SK-N-SH (cell line): ENCODE results near the gene RITA1. TPM values are rescaled to one million over a fixed set of nuclear protein-coding genes. Genes with fewer than 3 reads are reported as not detected.

Source experiments
- CTCF ChIA-PET: fragments of 300-600, 350-600 bp; formaldehyde crosslinking; extraction: SDS; loops from one replicate; lab custom pipeline; 2021; lab: Yijun Ruan, JAX
- POLR2A ChIA-PET: fragments of 350-600 bp; sonication (Branson Sonifier 250); formaldehyde crosslinking; extraction: SDS; loops from one replicate; lab custom pipeline; 2020; ENCODE audit warnings: antibody characterized with exemption, inconsistent platforms; lab: Yijun Ruan, JAX
- DNase-seq: peaks from one replicate; pipeline ENCODE4 v3.0.0; 2012
- H2AFZ ChIP-seq: fragments of 200-600 bp; sonication (generic); 2 replicates; pipeline ENCODE4 v1.8.1; 2016; ENCODE audit warnings: antibody characterized with exemption, mild to moderate bottlenecking, low read depth
- H3F3A ChIP-seq: fragments of 200-600 bp; sonication (generic); replicated peaks from 2 replicates; pipeline ENCODE3; 2016; ENCODE audit warnings: antibody characterized with exemption, mild to moderate bottlenecking; ENCODE audit not compliant: insufficient read depth
- H3K27ac ChIP-seq, 2 experiments: fragments of 200-500 bp in 1 of 2; fragments of 200-600 bp in 1 of 2; sonication (Bioruptor generic) in 1 of 2; sonication (generic), shearing (Covaris generic) in 1 of 2; 2 replicates each; pipeline versions ENCODE4 v1.5.1 to v1.6.1; 2014 to 2016; ENCODE audit warnings: low read depth in 2 of 2, inconsistent platforms in 1 of 2, low read length in 1 of 2, mild to moderate bottlenecking in 1 of 2, mixed read lengths in 1 of 2
- H3K27me3 ChIP-seq: fragments of 200-600 bp; sonication (generic), shearing (Covaris generic); 2 replicates; pipeline ENCODE4 v1.6.1; 2016; ENCODE audit warnings: mixed run types; ENCODE audit not compliant: insufficient read depth
- H3K36me3 ChIP-seq, 2 experiments: fragments of 200-500 bp in 1 of 2; fragments of 200-600 bp in 1 of 2; sonication (Bioruptor generic) in 1 of 2; sonication (generic) in 1 of 2; replicated peaks in 1 of 2; 2 replicates each; pipeline versions ENCODE3 to v1.5.1; 2014 to 2016; ENCODE audit warnings: low read length in 1 of 2, mild to moderate bottlenecking in 1 of 2; ENCODE audit not compliant: insufficient read depth in 2 of 2, control insufficient read depth in 1 of 2
- H3K4me1 ChIP-seq, 2 experiments: fragments of 200-500 bp in 1 of 2; fragments of 200-600 bp in 1 of 2; sonication (Bioruptor generic) in 1 of 2; sonication (generic), shearing (Covaris generic) in 1 of 2; 2 replicates each; pipeline versions ENCODE4 v1.5.1 to v1.6.1; 2014 to 2016; ENCODE audit warnings: low read depth in 1 of 2, low read length in 1 of 2, mixed run types in 1 of 2; ENCODE audit not compliant: insufficient read depth in 2 of 2, control insufficient read depth in 1 of 2
- H3K4me2 ChIP-seq: fragments of 200-600 bp; sonication (generic), shearing (Covaris generic); 2 replicates; pipeline ENCODE4 v1.6.1; 2017; ENCODE audit warnings: mixed run types
- H3K4me3 ChIP-seq, 2 experiments: fragments of 200-500 bp in 1 of 2; fragments of 200-600 bp in 1 of 2; sonication (Bioruptor generic) in 1 of 2; sonication (generic), shearing (Covaris generic) in 1 of 2; 2 replicates each; pipeline versions ENCODE4 v1.5.1 to v1.8.1; 2014 to 2016; ENCODE audit warnings: low read depth in 2 of 2, inconsistent platforms in 1 of 2, low read length in 1 of 2, mild to moderate bottlenecking in 1 of 2, mixed read lengths in 1 of 2, moderate library complexity in 1 of 2
- H3K79me2 ChIP-seq: fragments of 200-600 bp; sonication (generic); 2 replicates; pipeline ENCODE4 v1.8.1; 2017; ENCODE audit warnings: mild to moderate bottlenecking; ENCODE audit not compliant: insufficient read depth
- H3K9ac ChIP-seq: fragments of 200-600 bp; sonication (generic); 2 replicates; pipeline ENCODE4 v1.6.1; 2017; ENCODE audit warnings: mixed run types
- H3K9me2 ChIP-seq: fragments of 200-600 bp; sonication (generic); 2 replicates; pipeline ENCODE4 v1.6.1; 2017; ENCODE audit warnings: mixed run types
- H3K9me3 ChIP-seq: fragments of 200-600 bp; sonication (generic); 2 replicates; pipeline ENCODE4 v1.6.1; 2017; ENCODE audit warnings: mixed run types, mild to moderate bottlenecking, moderate library complexity
- H4K20me1 ChIP-seq: fragments of 200-600 bp; sonication (generic); 2 replicates; pipeline ENCODE4 v1.6.1; 2017; ENCODE audit warnings: mild to moderate bottlenecking, mixed run types; ENCODE audit not compliant: insufficient read depth
- FOXJ3 ChIP-seq: sonication (generic); formaldehyde crosslinking; IDR thresholded peaks from 2 replicates; pipeline ENCODE4 v1.5.1; 2020; ENCODE audit warnings: mild to moderate bottlenecking, missing genetic modification reagents
- MEF2A ChIP-seq: IDR thresholded peaks from 2 replicates; pipeline ENCODE4 v1.4.0; 2012; ENCODE audit warnings: low read depth, borderline replicate concordance
- MXI1 ChIP-seq: IDR thresholded peaks from 2 replicates; pipeline ENCODE4 v1.6.1; 2012; ENCODE audit warnings: mild to moderate bottlenecking, low read depth, low read length, improper control_type of control experiment
- NRF1 ChIP-seq: IDR thresholded peaks from 2 replicates; pipeline ENCODE4 v1.6.1; 2012; ENCODE audit warnings: low read depth, mild to moderate bottlenecking, low read length
- POLR2AphosphoS5 ChIP-seq: IDR thresholded peaks from 2 replicates; pipeline ENCODE4 v1.6.1; 2012; ENCODE audit warnings: low read depth, low read length
- RFX5 ChIP-seq: IDR thresholded peaks from 2 replicates; pipeline ENCODE4 v1.6.1; 2012; ENCODE audit warnings: mild to moderate bottlenecking, improper control_type of control experiment, low read length
- TCF12 ChIP-seq: IDR thresholded peaks from 2 replicates; pipeline ENCODE4 v1.4.0; 2012
- YY1 ChIP-seq: IDR thresholded peaks from 2 replicates; pipeline ENCODE4 v1.4.0; 2012; ENCODE audit warnings: low read depth, mild to moderate bottlenecking
- ZBTB33 ChIP-seq: IDR thresholded peaks from 2 replicates; pipeline ENCODE4 v1.4.0; 2012; ENCODE audit warnings: low read depth, borderline replicate concordance
- WGBS: methylation state at CpG from one replicate; pipeline ENCODE4 v1.1.6; 2017; ENCODE audit warnings: low lambda C conversion rate; 5-methylcytosine and 5-hydroxymethylcytosine counted together
- polyA plus RNA-seq, 3 experiments: library from polyadenylated mRNA; depleted of rRNA; stranded (reverse); fragments of >200 nt; gene quantifications; 2 replicates each; pipeline ENCODE4 v1.2.3, GENCODE V29; 2012
- TF ChIP-seq, protein P1 (sequence below): fragments of 150-350 bp; IDR thresholded peaks from 2 replicates; pipeline ENCODE4 v1.6.1; 2016; ENCODE audit warnings: mild to moderate bottlenecking, low read depth, low read length
- TF ChIP-seq, protein P2 (sequence below): IDR thresholded peaks from 2 replicates; pipeline ENCODE4 v1.4.0; 2012; ENCODE audit warnings: low read depth
- TF ChIP-seq, protein P3 (sequence below): fragments of 200-600 bp; sonication (generic); IDR thresholded peaks from 2 replicates; pipeline ENCODE4 v1.6.1; 2017; ENCODE audit warnings: antibody characterized with exemption, mild to moderate bottlenecking, moderate library complexity

RITA1 gene
- polyA plus RNA-seq, 1 of the 3 experiments (the other 2 are of a cell fraction): 21.1 TPM

DNA sequence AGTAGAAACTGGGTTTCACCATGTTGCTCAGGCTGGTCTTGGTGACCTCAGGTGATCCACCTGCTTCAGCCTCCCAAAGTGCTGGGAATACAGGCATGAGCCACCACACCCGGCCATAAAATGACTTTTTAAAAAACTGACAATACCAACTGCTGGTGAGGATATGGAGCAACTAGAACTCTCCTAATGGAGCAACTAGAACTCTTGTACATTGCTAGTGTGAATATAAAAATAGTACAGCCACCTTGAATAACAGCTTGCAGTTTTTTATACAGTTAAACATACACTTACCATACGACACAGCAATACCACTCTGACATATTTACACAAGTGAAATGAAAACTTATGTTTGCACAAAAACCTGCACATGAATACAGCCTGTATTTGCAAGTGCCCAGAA, 38.5 kb upstream of the RITA1 start:
- TF ChIP-seq, protein P1, sequence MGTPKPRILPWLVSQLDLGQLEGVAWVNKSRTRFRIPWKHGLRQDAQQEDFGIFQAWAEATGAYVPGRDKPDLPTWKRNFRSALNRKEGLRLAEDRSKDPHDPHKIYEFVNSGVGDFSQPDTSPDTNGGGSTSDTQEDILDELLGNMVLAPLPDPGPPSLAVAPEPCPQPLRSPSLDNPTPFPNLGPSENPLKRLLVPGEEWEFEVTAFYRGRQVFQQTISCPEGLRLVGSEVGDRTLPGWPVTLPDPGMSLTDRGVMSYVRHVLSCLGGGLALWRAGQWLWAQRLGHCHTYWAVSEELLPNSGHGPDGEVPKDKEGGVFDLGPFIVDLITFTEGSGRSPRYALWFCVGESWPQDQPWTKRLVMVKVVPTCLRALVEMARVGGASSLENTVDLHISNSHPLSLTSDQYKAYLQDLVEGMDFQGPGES: no peak
- TF ChIP-seq MEF2A: no peak
- no peak for TF ChIP-seq NRF1
- TF ChIP-seq YY1: no peak
- TF ChIP-seq, protein P2, sequence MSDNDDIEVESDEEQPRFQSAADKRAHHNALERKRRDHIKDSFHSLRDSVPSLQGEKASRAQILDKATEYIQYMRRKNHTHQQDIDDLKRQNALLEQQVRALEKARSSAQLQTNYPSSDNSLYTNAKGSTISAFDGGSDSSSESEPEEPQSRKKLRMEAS: no peak
- TF ChIP-seq, protein P3, sequence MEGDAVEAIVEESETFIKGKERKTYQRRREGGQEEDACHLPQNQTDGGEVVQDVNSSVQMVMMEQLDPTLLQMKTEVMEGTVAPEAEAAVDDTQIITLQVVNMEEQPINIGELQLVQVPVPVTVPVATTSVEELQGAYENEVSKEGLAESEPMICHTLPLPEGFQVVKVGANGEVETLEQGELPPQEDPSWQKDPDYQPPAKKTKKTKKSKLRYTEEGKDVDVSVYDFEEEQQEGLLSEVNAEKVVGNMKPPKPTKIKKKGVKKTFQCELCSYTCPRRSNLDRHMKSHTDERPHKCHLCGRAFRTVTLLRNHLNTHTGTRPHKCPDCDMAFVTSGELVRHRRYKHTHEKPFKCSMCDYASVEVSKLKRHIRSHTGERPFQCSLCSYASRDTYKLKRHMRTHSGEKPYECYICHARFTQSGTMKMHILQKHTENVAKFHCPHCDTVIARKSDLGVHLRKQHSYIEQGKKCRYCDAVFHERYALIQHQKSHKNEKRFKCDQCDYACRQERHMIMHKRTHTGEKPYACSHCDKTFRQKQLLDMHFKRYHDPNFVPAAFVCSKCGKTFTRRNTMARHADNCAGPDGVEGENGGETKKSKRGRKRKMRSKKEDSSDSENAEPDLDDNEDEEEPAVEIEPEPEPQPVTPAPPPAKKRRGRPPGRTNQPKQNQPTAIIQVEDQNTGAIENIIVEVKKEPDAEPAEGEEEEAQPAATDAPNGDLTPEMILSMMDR: no peak
- no peak for TF ChIP-seq TCF12
- TF ChIP-seq RFX5: no peak
- peaks cover 5 to 6% of the 10 kb centered on the region in 2 experiments; a peak in 2 of 4 replicates for H3K4me1 ChIP-seq
- H2AFZ ChIP-seq: no peak overlapping the region
- no peak overlapping the region for H3K9ac ChIP-seq
- 0 out of 2 replicates have a peak, but pooled peaks cover 5% of the 10 kb centered on the region for H3K9me3 ChIP-seq
- DNase-seq: no peak
- no peaks in the 10 kb centered on the region for H3K79me2 ChIP-seq
- POLR2A ChIA-PET: no interaction called here
- H3K27me3 ChIP-seq: peaks cover 2% of the 10 kb centered on the region
- no peak overlapping the region for H3K27ac ChIP-seq
- H3K36me3 ChIP-seq: no peaks in the 10 kb centered on the region
- WGBS: 61% methylated on average over 2 of the region's 2 CpGs
- H3K9me2 ChIP-seq: no peaks in the 10 kb centered on the region
- no peaks in the 10 kb centered on the region for H3F3A ChIP-seq
- CTCF ChIA-PET: interaction anchor here (1.3 kb wide), 3 partner anchors 8 to 98 kb away, joined by 4 to 5 read pairs (median 5); partner anchors contain the start of gene RASAL1
- H3K4me2 ChIP-seq: no peak overlapping the region
- no peak overlapping the region for H3K4me3 ChIP-seq
- no peaks in the 10 kb centered on the region for H4K20me1 ChIP-seq

DNA sequence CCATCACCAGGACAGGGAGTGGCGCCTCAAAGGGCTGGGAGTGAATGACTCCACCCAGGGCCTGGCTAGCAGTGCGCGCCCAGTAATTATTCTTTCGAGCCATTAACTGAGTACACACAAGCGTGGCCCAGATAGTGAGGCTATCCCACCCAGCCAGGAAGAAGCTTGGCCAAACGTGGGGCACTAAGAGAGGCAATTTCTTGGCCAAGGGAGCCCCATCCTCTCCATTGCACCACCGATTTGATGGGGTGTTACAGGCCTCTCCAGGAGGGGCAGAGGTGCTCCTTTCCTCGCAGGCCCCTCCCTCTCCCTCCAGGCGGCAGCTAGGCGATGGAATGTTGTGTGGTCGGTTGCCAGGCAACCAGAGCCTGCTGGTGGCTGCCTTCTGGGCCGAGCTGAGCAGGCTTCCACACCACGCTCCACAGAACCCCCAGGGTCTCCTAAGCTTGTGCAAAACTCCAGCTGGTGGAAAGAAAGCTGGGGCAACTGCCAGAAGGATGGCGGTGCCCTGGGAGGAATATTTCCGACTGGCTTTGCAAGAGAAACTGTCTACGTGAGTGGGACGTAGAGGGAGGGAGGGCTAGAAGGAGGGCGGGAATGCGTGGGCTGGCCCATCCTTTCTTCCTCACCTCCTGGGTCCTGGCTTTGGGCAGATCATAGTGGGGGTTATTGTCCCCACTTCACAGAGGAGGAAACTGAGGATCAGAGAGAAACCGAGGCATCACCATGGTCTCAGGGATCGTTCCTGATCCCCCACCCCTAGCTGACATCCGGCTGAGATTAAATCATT, 36.0 kb upstream of the RITA1 start, which contains the start of gene CFAP73:
TSS of gene CFAP73 (plus strand) at position 364 of the 790 bp plus-strand sequence. CDS start at position 498, 134 bp downstream.
- Histone ChIP-seq H3K27me3 (peaks cover 21% of the 10 kb centered on the region), H3K4me2 (peak within 1 kb of the TSS; percentile 65; the same call in 1 of the 2 replicates), H2AFZ (no peak within 1 kb of the TSS), H3K4me1 (peaks cover 5 to 10% of the 10 kb centered on the region in 2 experiments; a peak in 2 of 4 replicates), H4K20me1 (no peaks in the 10 kb centered on the region), H3K9ac (no peak within 1 kb of the TSS), H3K4me3 (no peak within 1 kb of the TSS), H3K36me3 (no peaks in the 10 kb centered on the region), H3K9me3 (0 out of 2 replicates have a peak, but pooled peaks cover 5% of the 10 kb centered on the region), H3K79me2 (no peaks in the 10 kb centered on the region), H3K9me2 (no peaks in the 10 kb centered on the region), H3F3A (peaks cover 5% of the 10 kb centered on the region), H3K27ac (no peak within 1 kb of the TSS)
- ChIA-PET CTCF (interaction anchor here (1.4 to 7.6 kb wide), 4 partner anchors 14 to 101 kb away, joined by 3 to 49 read pairs (median 12); partner anchors contain the start of gene RASAL1), POLR2A (interaction anchor here (1.3 kb wide), 1 partner anchor 12 kb away, joined by 3 read pairs; no protein-coding TSS in a partner anchor)
- DNase-seq: peak; percentile 88
- 46% methylated on average over 19 of the region's 22 CpGs for WGBS
- TF ChIP-seq NRF1: no peak
- no peak for TF ChIP-seq POLR2AphosphoS5
- no peak for TF ChIP-seq ZBTB33
- TF ChIP-seq FOXJ3 (CRISPR knock-in tag): no peak
- peak; percentile 27; the same call in 1 of the 2 replicates for TF ChIP-seq MXI1
- TF ChIP-seq TCF12: no peak
- TF ChIP-seq, protein P3: 0 out of 2 replicates have a peak, but pooled peaks have one; percentile 14
